Right cardiac atrium (tissue), 5 donors: ENCODE results near the gene RAVER2. TPM values are rescaled to one million over a fixed set of nuclear protein-coding genes. Genes with fewer than 3 reads are reported as not detected.
A peak's percentile ranks its signal among the peaks of the same experiment; 100 is the strongest.

Source experiments
- ATAC-seq, 2 donors: fragments of 200-7000 bp; cut with Tn5 transposase; one replicate each; pipeline versions ENCODE4 v1.8.0 to v1.9.1; 2020; ENCODE audit warnings: moderate library complexity in 2 of 2, mild to moderate bottlenecking in 1 of 2
- DNase-seq, 3 donors: peaks; one replicate each; pipeline ENCODE4 v3.0.0-alpha.2; 2020
- H3K27ac ChIP-seq: one replicate; pipeline ENCODE4 v1.5.1; 2013; ENCODE audit warnings: mild to moderate bottlenecking, low read length, control low read depth, moderate library complexity
- H3K27me3 ChIP-seq: one replicate; pipeline ENCODE4 v1.6.1; 2013; ENCODE audit not compliant: control insufficient read depth, insufficient read depth
- H3K4me1 ChIP-seq: one replicate; pipeline ENCODE4 v1.6.1; 2013; ENCODE audit warnings: low read length; ENCODE audit not compliant: control insufficient read depth, insufficient read depth
- H3K4me3 ChIP-seq: one replicate; pipeline ENCODE4 v1.5.1; 2013; ENCODE audit warnings: low read length, control low read depth
- H3K9me3 ChIP-seq: one replicate; pipeline ENCODE4 v1.6.1; 2013; ENCODE audit warnings: low read length; ENCODE audit not compliant: control insufficient read depth
- WGBS: extraction: QIAGEN DNeasy Blood & Tissue Kit; methylation state at CpG from one replicate; pipeline ENCODE4 v1.1.7; 2013; 5-methylcytosine and 5-hydroxymethylcytosine counted together
- intact Hi-C, 4 donors: fragments of 100-400 bp; cut with DNase I; formaldehyde crosslinking; loops; one replicate each; pipeline versions ENCODE4 v1.11.0 to v1.14.0; 2022 to 2023
- polyA plus RNA-seq: library from polyadenylated mRNA; stranded (reverse); fragments of 200-250 nt; gene quantifications from one replicate; pipeline ENCODE4 v1.2.3, GENCODE V29; 2013
- total RNA-seq, 4 donors: library from RNA; stranded (reverse); fragmentation: NEBNext Ultra II Directional; extraction: Animal tissue kit (Norgen Biotek cat#: 25700); gene quantifications; one replicate each; pipeline ENCODE4 v1.2.1, GENCODE V29; 2021
- donor health status: healthy with polysubstance abuse.
- donor health status: DM: no; HTN: yes; CAD: no.
- donor health status: DM: no; HTN: no; CAD: no.
- donor health status: DM: no; HTN: yes; CAD: no; lungs with severe emphysema.
- donor health status: DM: yes; HTN: yes; CAD: no.

RAVER2 gene
- total and polyA plus RNA-seq, 5 donors = 15.9 to 28.5 (median 24.2) TPM

- ATAC-seq (no peak), DNase-seq (no peak)
- Histone ChIP-seq H3K4me1 (no peaks in the 10 kb centered on the region), H3K9me3 (no peaks in the 10 kb centered on the region), H3K27ac (no peak overlapping the region), H3K4me3 (no peak overlapping the region), H3K27me3 (no peaks in the 10 kb centered on the region)
- intact Hi-C loops = no loop called here
- 94% methylated on average over 13 of the region's 13 CpGs for WGBS
These were observed 101.1 kb downstream of the RAVER2 start for GRCh38 chr1:64845831-64846425.

- no peaks in the 10 kb centered on the region for H3K9me3 ChIP-seq
- H3K4me1 ChIP-seq = no peaks in the 10 kb centered on the region
- DNase-seq (no peak), ATAC-seq (no peak)
- 92% methylated on average over 10 of the region's 10 CpGs for WGBS
- intact Hi-C loops = no loop called here
- H3K27me3 ChIP-seq = no peaks in the 10 kb centered on the region
- H3K4me3 ChIP-seq = no peak overlapping the region
- H3K27ac ChIP-seq = no peak overlapping the region
These were observed 101.9 kb downstream of the RAVER2 start for GRCh38 chr1:64846573-64847430.

- DNase-seq (no peak), ATAC-seq (no peak)
- no peaks in the 10 kb centered on the region for H3K4me1 ChIP-seq
- no peaks in the 10 kb centered on the region for H3K27me3 ChIP-seq
- H3K4me3 ChIP-seq = no peak overlapping the region
- H3K9me3 ChIP-seq = no peaks in the 10 kb centered on the region
- WGBS = 82% methylated on average over 4 of the region's 4 CpGs
- H3K27ac ChIP-seq = no peak overlapping the region
- intact Hi-C loops = no loop called here
These were observed 102.8 kb downstream of the RAVER2 start for GRCh38 chr1:64847666-64848065.

- DNase-seq (no peak), ATAC-seq (no peak)
- 98% methylated on average over 3 of the region's 3 CpGs for WGBS
- no peak overlapping the region for H3K27ac ChIP-seq
- H3K9me3 ChIP-seq = no peaks in the 10 kb centered on the region
- no peak overlapping the region for H3K4me3 ChIP-seq
- H3K4me1 ChIP-seq = no peaks in the 10 kb centered on the region
- no peaks in the 10 kb centered on the region for H3K27me3 ChIP-seq
- intact Hi-C loops = no loop called here
These were observed 103.3 kb downstream of the RAVER2 start for GRCh38 chr1:64848136-64848535.

GRCh38 chr1:64848803-64849202 is 103.9 kb downstream of the RAVER2 start:
- Histone ChIP-seq H3K9me3 (no peaks in the 10 kb centered on the region), H3K27me3 (no peaks in the 10 kb centered on the region), H3K27ac (no peak overlapping the region), H3K4me3 (no peak overlapping the region), H3K4me1 (no peaks in the 10 kb centered on the region)
- WGBS = 94% methylated on average over 4 of the region's 4 CpGs
- intact Hi-C loops = no loop called here
- DNase-seq (no peak), ATAC-seq (no peak)

- H3K4me3 ChIP-seq = no peak overlapping the region
- ATAC-seq (no peak), DNase-seq (no peak)
- intact Hi-C loops = no loop called here
- no peaks in the 10 kb centered on the region for H3K4me1 ChIP-seq
- 92% methylated on average over 11 of the region's 11 CpGs for WGBS
- no peaks in the 10 kb centered on the region for H3K9me3 ChIP-seq
- H3K27ac ChIP-seq = no peak overlapping the region
- no peaks in the 10 kb centered on the region for H3K27me3 ChIP-seq
These were observed 105.1 kb downstream of the RAVER2 start for GRCh38 chr1:64849942-64850341.

- no peak overlapping the region for H3K4me3 ChIP-seq
- intact Hi-C loops = no loop called here
- no peak for ATAC-seq
- H3K27me3 ChIP-seq = no peaks in the 10 kb centered on the region
- DNase-seq = no peak
- no peaks in the 10 kb centered on the region for H3K4me1 ChIP-seq
- 97% methylated on average over 10 of the region's 10 CpGs for WGBS
- no peaks in the 10 kb centered on the region for H3K9me3 ChIP-seq
- H3K27ac ChIP-seq = no peak overlapping the region
These were observed 106.0 kb downstream of the RAVER2 start for GRCh38 chr1:64850846-64851245.

GRCh38 chr1:64851664-64852063 is 106.8 kb downstream of the RAVER2 start:
- ATAC-seq (no peak), DNase-seq (no peak)
- H3K4me3 ChIP-seq = no peak overlapping the region
- intact Hi-C loops = no loop called here
- H3K9me3 ChIP-seq = no peaks in the 10 kb centered on the region
- H3K4me1 ChIP-seq = no peaks in the 10 kb centered on the region
- H3K27ac ChIP-seq = no peak overlapping the region
- WGBS = 68% methylated on average over 7 of the region's 7 CpGs
- no peaks in the 10 kb centered on the region for H3K27me3 ChIP-seq

- intact Hi-C loops = no loop called here
These were observed 109.8 kb downstream of the RAVER2 start for GRCh38 chr1:64854674-64855073.

GRCh38 chr1:64855557-64855956 is 110.7 kb downstream of the RAVER2 start:
- H3K27ac ChIP-seq = no peak overlapping the region
- H3K9me3 ChIP-seq = no peaks in the 10 kb centered on the region
- H3K27me3 ChIP-seq = no peaks in the 10 kb centered on the region
- intact Hi-C loops = no loop called here
- 97% methylated on average over 8 of the region's 8 CpGs for WGBS
- DNase-seq = no peak
- H3K4me1 ChIP-seq = no peaks in the 10 kb centered on the region
- H3K4me3 ChIP-seq = no peak overlapping the region
- no peak for ATAC-seq

More at GRCh38 chr1:64854674-64855073, 109.8 kb downstream of the RAVER2 start:
- H3K4me1 ChIP-seq = no peaks in the 10 kb centered on the region
- DNase-seq (no peak), ATAC-seq (no peak)
- H3K9me3 ChIP-seq = no peaks in the 10 kb centered on the region
- no peaks in the 10 kb centered on the region for H3K27me3 ChIP-seq
- no peak overlapping the region for H3K27ac ChIP-seq
- no peak overlapping the region for H3K4me3 ChIP-seq
- 91% methylated on average over 5 of the region's 5 CpGs for WGBS

GRCh38 chr1:64856553-64856952 is 111.7 kb downstream of the RAVER2 start:
- H3K9me3 ChIP-seq = no peaks in the 10 kb centered on the region
- no peak overlapping the region for H3K4me3 ChIP-seq
- H3K27me3 ChIP-seq = no peaks in the 10 kb centered on the region
- H3K27ac ChIP-seq = no peak overlapping the region
- WGBS = 72% methylated on average over 10 of the region's 10 CpGs
- no peak for ATAC-seq
- intact Hi-C loops = no loop called here
- peak in 1 of 3 donors; percentile 28 for DNase-seq
- H3K4me1 ChIP-seq = no peaks in the 10 kb centered on the region
